Epithelial cell of prostate (primary cell): Measurements from ENCODE around the gene SUN2.

Experiments
- DNase-seq: peaks from one replicate; pipeline ENCODE4 v3.0.0-alpha.2; 2011; ENCODE audit warnings: low read depth, low spot score
- H3K27ac ChIP-seq: fragments of 450-650 bp; 2 replicates; pipeline ENCODE4 v1.5.1; 2017; ENCODE audit warnings: mild to moderate bottlenecking

Gene SUN2

GRCh38 chr22:38738475-38739070 is 17.2 kb downstream of the SUN2 start:
- DNase-seq = no peak
- no peak overlapping the region for H3K27ac ChIP-seq

- no peak for DNase-seq
- H3K27ac ChIP-seq = peak overlapping the region; percentile 1
Measured at GRCh38 chr22:38737302-38738060, 18.3 kb downstream of the SUN2 start.

GRCh38 chr22:38736257-38736570 is 19.6 kb downstream of the SUN2 start:
- H3K27ac ChIP-seq = no peak overlapping the region

GRCh38 chr22:38735465-38736256 is 20.1 kb downstream of the SUN2 start:
- no peak overlapping the region for H3K27ac ChIP-seq
- DNase-seq = no peak

More at GRCh38 chr22:38736257-38736570, 19.6 kb downstream of the SUN2 start:
- DNase-seq = no peak

GRCh38 chr22:38735126-38735464 is 20.7 kb downstream of the SUN2 start:
- DNase-seq = no peak
- no peak overlapping the region for H3K27ac ChIP-seq

- H3K27ac ChIP-seq = no peak overlapping the region
- DNase-seq = no peak
Measured at GRCh38 chr22:38734421-38735100, 21.2 kb downstream of the SUN2 start.

GRCh38 chr22:38733724-38734381 is 21.9 kb downstream of the SUN2 start:
- H3K27ac ChIP-seq = no peak overlapping the region
- DNase-seq = no peak

GRCh38 chr22:38733329-38733723 is 22.5 kb downstream of the SUN2 start:
- no peak for DNase-seq
- no peak overlapping the region for H3K27ac ChIP-seq

- no peak for DNase-seq
- no peak overlapping the region for H3K27ac ChIP-seq
Measured at GRCh38 chr22:38732251-38732815, 23.5 kb downstream of the SUN2 start.

GRCh38 chr22:38731703-38732161 is 24.1 kb downstream of the SUN2 start:
- no peak overlapping the region for H3K27ac ChIP-seq
- no peak for DNase-seq

- H3K27ac ChIP-seq = no peak overlapping the region
- no peak for DNase-seq
Measured at GRCh38 chr22:38730411-38730871, 25.4 kb downstream of the SUN2 start.

GRCh38 chr22:38729946-38730345 is 25.9 kb downstream of the SUN2 start:
- no peak overlapping the region for H3K27ac ChIP-seq
- no peak for DNase-seq

GRCh38 chr22:38728871-38729796 is 26.7 kb downstream of the SUN2 start:
- no peak for DNase-seq
- H3K27ac ChIP-seq = no peak overlapping the region

GRCh38 chr22:38727530-38728451 is 28.0 kb downstream of the SUN2 start:
- DNase-seq = no peak
- H3K27ac ChIP-seq = no peak overlapping the region

GRCh38 chr22:38727123-38727522 is 28.7 kb downstream of the SUN2 start:
- no peak overlapping the region for H3K27ac ChIP-seq
- no peak for DNase-seq

- no peak for DNase-seq
- no peak overlapping the region for H3K27ac ChIP-seq
Measured at GRCh38 chr22:38725900-38726655, 29.7 kb downstream of the SUN2 start.

GRCh38 chr22:38724926-38725571 is 30.7 kb downstream of the SUN2 start:
- no peak for DNase-seq
- H3K27ac ChIP-seq = no peak overlapping the region
